ENCODE results near the gene FSTL3.
"Not testable (repeated sequence)": the region's sequence is repeated elsewhere in the genome, so short reads cannot be mapped to it uniquely, and the experiment has no call there.

DNA sequence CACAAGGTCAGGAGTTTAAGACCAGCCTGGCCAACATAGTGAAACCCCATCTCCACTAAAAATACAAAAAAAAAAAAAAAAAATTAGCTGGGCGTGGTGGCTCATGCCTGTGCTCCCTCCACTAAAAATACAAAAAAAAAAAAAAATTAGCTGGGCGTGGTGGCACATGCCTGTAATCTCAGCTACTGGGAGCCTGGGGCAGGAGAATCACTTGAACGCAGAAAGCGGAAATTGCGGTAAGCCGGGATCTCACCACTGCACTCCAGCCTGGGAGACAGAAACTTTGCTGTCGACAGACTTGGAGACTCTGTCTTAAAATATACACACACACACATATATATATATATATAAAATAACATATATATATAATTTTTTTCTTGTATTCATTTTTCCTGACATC is 49.6 kb upstream of the FSTL3 start:
- TF ChIP-seq, protein P1, sequence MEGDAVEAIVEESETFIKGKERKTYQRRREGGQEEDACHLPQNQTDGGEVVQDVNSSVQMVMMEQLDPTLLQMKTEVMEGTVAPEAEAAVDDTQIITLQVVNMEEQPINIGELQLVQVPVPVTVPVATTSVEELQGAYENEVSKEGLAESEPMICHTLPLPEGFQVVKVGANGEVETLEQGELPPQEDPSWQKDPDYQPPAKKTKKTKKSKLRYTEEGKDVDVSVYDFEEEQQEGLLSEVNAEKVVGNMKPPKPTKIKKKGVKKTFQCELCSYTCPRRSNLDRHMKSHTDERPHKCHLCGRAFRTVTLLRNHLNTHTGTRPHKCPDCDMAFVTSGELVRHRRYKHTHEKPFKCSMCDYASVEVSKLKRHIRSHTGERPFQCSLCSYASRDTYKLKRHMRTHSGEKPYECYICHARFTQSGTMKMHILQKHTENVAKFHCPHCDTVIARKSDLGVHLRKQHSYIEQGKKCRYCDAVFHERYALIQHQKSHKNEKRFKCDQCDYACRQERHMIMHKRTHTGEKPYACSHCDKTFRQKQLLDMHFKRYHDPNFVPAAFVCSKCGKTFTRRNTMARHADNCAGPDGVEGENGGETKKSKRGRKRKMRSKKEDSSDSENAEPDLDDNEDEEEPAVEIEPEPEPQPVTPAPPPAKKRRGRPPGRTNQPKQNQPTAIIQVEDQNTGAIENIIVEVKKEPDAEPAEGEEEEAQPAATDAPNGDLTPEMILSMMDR (IDR thresholded peaks at IDR 0.05 in 2 of 3, conservative IDR thresholded peaks at IDR 0.05 in 1 of 3; ENCODE audit: borderline replicate concordance in 1 of 3, insufficient read depth in 1 of 3, low read depth in 2 of 3, low read length in 2 of 3) = not testable (repeated sequence)
- TF ChIP-seq EZH2 (IDR thresholded peaks at IDR 0.05); POLR2AphosphoS5 (IDR thresholded peaks at IDR 0.05; ENCODE audit: low read depth, low read length): not testable (repeated sequence)
